Stimulated activated CD4-positive, alpha-beta T cell treated with anti-CD3 and anti-CD28 coated beads, Interleukin-15, amount 100 ng/mL, for 24 hours (primary cell): Measurements from ENCODE around the gene TMEM132C.
A peak's percentile ranks its signal among the peaks of the same experiment; 100 is the strongest.

Experiments
- DNase-seq: peaks from one replicate; pipeline ENCODE4 v3.0.0-alpha.2; 2020

The TMEM132C gene

GRCh38 chr12:128507470-128507869 lies 240.5 kb downstream of the TMEM132C start:
- DNase-seq = no peak

- DNase-seq = no peak
Measured at GRCh38 chr12:128509170-128509569, 242.2 kb downstream of the TMEM132C start.

- no peak for DNase-seq
Measured at GRCh38 chr12:128510511-128510910, 243.5 kb downstream of the TMEM132C start.

- DNase-seq = no peak
Measured at GRCh38 chr12:128513331-128513730, 246.4 kb downstream of the TMEM132C start.

GRCh38 chr12:128513831-128514230 lies 246.9 kb downstream of the TMEM132C start:
- DNase-seq = no peak

- no peak for DNase-seq
Measured at GRCh38 chr12:128518644-128519043, 251.7 kb downstream of the TMEM132C start.

- DNase-seq = no peak
Measured at GRCh38 chr12:128519426-128519825, 252.5 kb downstream of the TMEM132C start.

GRCh38 chr12:128521981-128522380 lies 255.0 kb downstream of the TMEM132C start:
- DNase-seq = no peak

- DNase-seq = no peak
Measured at GRCh38 chr12:128524439-128524838, 257.5 kb downstream of the TMEM132C start.

GRCh38 chr12:128531170-128531569 lies 264.2 kb downstream of the TMEM132C start:
- no peak for DNase-seq

- no peak for DNase-seq
Measured at GRCh38 chr12:128534906-128535305, 267.9 kb downstream of the TMEM132C start.

- DNase-seq = no peak
Measured at GRCh38 chr12:128536810-128537209, 269.8 kb downstream of the TMEM132C start.

GRCh38 chr12:128537668-128538067 lies 270.7 kb downstream of the TMEM132C start:
- no peak for DNase-seq

- DNase-seq = no peak
Measured at GRCh38 chr12:128542844-128543243, 275.9 kb downstream of the TMEM132C start.

- DNase-seq = no peak
Measured at GRCh38 chr12:128543460-128543859, 276.5 kb downstream of the TMEM132C start.

- no peak for DNase-seq
Measured at GRCh38 chr12:128543971-128544370, 277.0 kb downstream of the TMEM132C start.

- DNase-seq = no peak
Measured at GRCh38 chr12:128548949-128549348, 282.0 kb downstream of the TMEM132C start.

- no peak for DNase-seq
Measured at GRCh38 chr12:128549601-128550218, 282.7 kb downstream of the TMEM132C start.

GRCh38 chr12:128551266-128551665 lies 284.3 kb downstream of the TMEM132C start:
- no peak for DNase-seq

GRCh38 chr12:128554546-128555304 lies 287.8 kb downstream of the TMEM132C start:
- DNase-seq = no peak

GRCh38 chr12:128557231-128557630 lies 290.3 kb downstream of the TMEM132C start:
- DNase-seq = no peak

- no peak for DNase-seq
Measured at GRCh38 chr12:128564956-128565355, 298.0 kb downstream of the TMEM132C start.

GRCh38 chr12:128567730-128568129 lies 300.8 kb downstream of the TMEM132C start:
- no peak for DNase-seq

GRCh38 chr12:128570191-128571065 lies 303.5 kb downstream of the TMEM132C start:
- peak; percentile 17 for DNase-seq
